Coronary artery (tissue), 2 donors: ENCODE data around the gene CEP112.

Source experiments
- DNase-seq: peaks from one replicate; pipeline ENCODE4 v3.0.0-alpha.2; 2017; ENCODE audit warnings: low spot score
- H3K27ac ChIP-seq, 2 donors: fragments of 200-600 bp; sonication (generic); one replicate each; pipeline ENCODE4 v1.5.1; 2016 to 2019
- H3K4me3 ChIP-seq: fragments of 200-600 bp; sonication (generic); 2 replicates; pipeline ENCODE4 v1.5.1; 2016; ENCODE audit warnings: mild to moderate bottlenecking, moderate library complexity
- CTCF ChIP-seq: fragments of 200-600 bp; sonication (generic); IDR thresholded peaks from one replicate; pipeline ENCODE4 v1.5.1; 2019; ENCODE audit warnings: antibody characterized with exemption

CEP112 gene

GRCh38 chr17:65593855-65594845 is 597.8 kb downstream of the CEP112 start:
- H3K4me3 ChIP-seq: peak overlapping the region; percentile 43
- no peak for DNase-seq
- H3K27ac ChIP-seq: no peak overlapping the region

GRCh38 chr17:65593092-65593854 is 598.7 kb downstream of the CEP112 start:
- no peak overlapping the region for H3K4me3 ChIP-seq
- no peak for TF ChIP-seq CTCF
- DNase-seq: no peak
- no peak overlapping the region for H3K27ac ChIP-seq

More at GRCh38 chr17:65593855-65594845, 597.8 kb downstream of the CEP112 start:
- TF ChIP-seq CTCF: no peak

DNA sequence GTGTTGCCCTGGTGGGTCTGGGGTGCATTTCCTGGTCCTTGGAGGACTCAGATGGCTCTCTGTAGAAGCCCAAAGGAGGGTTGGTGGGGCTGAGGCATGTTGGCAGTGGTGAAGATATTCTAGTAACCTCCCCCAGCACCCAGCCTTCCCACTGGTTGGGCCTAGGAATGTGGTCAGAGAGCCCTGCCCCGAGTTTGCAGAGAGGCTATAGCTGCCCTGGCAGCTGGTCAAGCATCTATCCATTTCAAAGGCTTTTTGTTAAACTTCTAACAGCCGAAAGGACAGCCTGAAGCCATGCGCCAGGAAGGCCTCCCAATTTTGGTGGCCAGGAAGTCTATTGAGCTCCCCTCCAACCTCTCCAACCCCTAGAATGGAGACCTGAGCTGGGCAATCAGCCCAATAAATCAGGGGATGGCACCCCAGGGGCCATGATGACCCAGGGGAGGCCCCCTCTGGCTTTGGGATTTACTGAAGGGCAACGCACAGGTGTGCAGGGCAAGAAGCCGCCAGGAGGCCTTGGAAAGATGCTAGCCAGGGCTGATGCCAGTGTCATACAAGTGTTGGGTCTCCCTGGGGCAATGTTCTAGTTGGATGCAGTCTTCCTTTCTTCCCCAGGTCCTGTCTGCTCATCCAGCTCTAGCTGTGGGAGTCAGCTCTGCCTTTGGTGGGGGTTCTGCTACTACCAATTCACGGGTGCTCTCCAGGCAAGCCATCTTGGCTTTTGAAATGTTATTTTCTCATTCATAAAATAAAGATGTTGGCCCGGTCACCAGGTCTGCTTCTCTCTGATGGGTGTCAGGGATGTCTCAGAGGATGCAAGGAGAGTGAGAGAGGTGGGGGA is 599.6 kb downstream of the CEP112 start:
- DNase-seq: no peak
- Histone ChIP-seq H3K27ac (no peak overlapping the region), H3K4me3 (no peak overlapping the region)
- no peak for TF ChIP-seq CTCF

DNA sequence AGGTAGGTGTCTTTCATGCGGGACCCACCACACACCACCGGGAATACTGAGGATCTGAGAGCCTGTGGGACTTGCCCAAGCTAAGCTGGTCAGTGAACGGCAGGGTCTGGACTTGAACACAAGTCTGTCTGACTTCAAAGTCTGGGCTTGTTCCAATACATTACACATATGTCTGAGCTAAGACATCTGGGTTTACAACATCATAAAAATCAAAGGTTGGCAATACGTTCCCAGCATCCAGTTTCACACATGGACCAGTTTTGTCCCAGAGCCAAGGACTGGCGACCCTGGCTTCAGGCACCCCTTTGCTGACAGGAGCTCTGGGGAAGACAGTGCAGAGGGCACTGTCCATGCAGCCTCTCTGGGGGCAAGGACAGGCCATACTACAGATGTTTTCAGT is 602.6 kb downstream of the CEP112 start:
- H3K4me3 ChIP-seq: no peak overlapping the region
- DNase-seq: no peak
- no peak for TF ChIP-seq CTCF

GRCh38 chr17:65588181-65588808 is 603.6 kb downstream of the CEP112 start:
- no peak for DNase-seq
- H3K4me3 ChIP-seq: no peak overlapping the region
- no peak overlapping the region for H3K27ac ChIP-seq
- TF ChIP-seq CTCF: no peak

More for the DNA sequence above, 602.6 kb downstream of the CEP112 start:
- no peak overlapping the region for H3K27ac ChIP-seq

DNA sequence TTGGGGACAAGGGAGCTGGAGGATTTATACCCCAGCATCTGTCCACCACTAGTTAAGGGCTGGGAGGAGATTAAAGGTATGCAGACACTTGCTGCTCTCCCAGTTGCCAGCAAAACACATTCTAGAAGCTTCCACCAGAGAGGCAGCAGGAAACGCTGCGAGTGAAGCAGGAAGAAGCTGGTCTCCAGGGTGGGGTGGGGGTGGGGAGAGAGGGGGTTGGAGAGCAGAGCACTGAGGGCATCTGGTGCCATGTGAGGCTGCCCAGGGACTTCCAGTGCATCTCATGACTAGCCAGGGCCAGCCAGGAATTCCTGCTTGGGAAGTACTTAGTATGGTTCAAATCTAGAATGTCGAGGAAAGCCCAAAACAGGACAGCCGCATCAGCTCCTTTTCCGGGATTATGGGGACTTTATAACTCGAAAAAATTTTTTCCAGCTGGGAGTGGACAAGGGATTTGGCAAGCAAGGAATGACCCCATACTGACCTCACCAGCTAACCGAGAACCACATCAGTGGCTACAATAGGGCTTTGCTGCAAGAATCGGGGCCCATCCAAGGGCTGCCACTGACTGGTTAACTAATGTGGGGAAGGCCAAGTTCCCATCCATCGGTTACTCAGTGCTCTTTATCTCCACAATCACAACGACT is 604.3 kb downstream of the CEP112 start:
- DNase-seq: no peak
- TF ChIP-seq CTCF: no peak
- Histone ChIP-seq H3K4me3 (no peak overlapping the region), H3K27ac (peak overlapping the region in 1 of 2 donors; percentile 22)
